ENCODE results near the gene COX5B.
"Not testable (repeated sequence)": the region's sequence is repeated elsewhere in the genome, so short reads cannot be mapped to it uniquely, and the experiment has no call there.

Gene COX5B

GRCh38 chr2:97673915-97674283 is 28.0 kb downstream of the COX5B start:
- no peak for DNase-seq

- DNase-seq: no peak
Observed at GRCh38 chr2:97675430-97676113, 29.7 kb downstream of the COX5B start.

- DNase-seq: no peak
Observed at GRCh38 chr2:97676620-97677019, 30.8 kb downstream of the COX5B start.

- DNase-seq: no peak
Observed at GRCh38 chr2:97677480-97677879, 31.6 kb downstream of the COX5B start.

GRCh38 chr2:97678298-97678697 is 32.4 kb downstream of the COX5B start:
- no peak for DNase-seq

GRCh38 chr2:97687235-97687634 is 41.4 kb downstream of the COX5B start:
- DNase-seq: not testable (repeated sequence)

GRCh38 chr2:97688062-97688827 is 42.4 kb downstream of the COX5B start:
- DNase-seq: no peak

GRCh38 chr2:97691166-97691565 is 45.3 kb downstream of the COX5B start:
- DNase-seq: no peak

GRCh38 chr2:97693476-97693875 is 47.6 kb downstream of the COX5B start:
- no peak for DNase-seq

- DNase-seq: no peak
Observed at GRCh38 chr2:97695744-97696143, 49.9 kb downstream of the COX5B start.

- peak; percentile 98 for DNase-seq
Observed at GRCh38 chr2:97697252-97698235, 51.7 kb downstream of the COX5B start.

Measured in CD4-positive, alpha-beta T cell treated with Interleukin-17A for 4 hours (primary cell).